Esophagus muscularis mucosa (tissue), 4 donors: ENCODE results near the gene IER2. TPM values are rescaled to one million over a fixed set of nuclear protein-coding genes. Genes with fewer than 3 reads are reported as not detected.
"Not testable (repeated sequence)": the region's sequence is repeated elsewhere in the genome, so short reads cannot be mapped to it uniquely, and the experiment has no call there.

Experiments
- DNase-seq: peaks from one replicate; pipeline ENCODE4 v3.0.0-alpha.2; 2017; ENCODE audit errors: extremely low spot score
- H3K27ac ChIP-seq, 4 donors: fragments of 200-600 bp; sonication (generic); replicated peaks in 1 of 4; 1 replicate in 3 of 4; 2 replicates in 1 of 4; pipeline ENCODE4 v1.5.1; 2016 to 2019; ENCODE audit warnings: mild to moderate bottlenecking in 1 of 4
- H3K27me3 ChIP-seq, 4 donors: fragments of 200-600 bp; sonication (generic); one replicate each; pipeline versions ENCODE4 v1.5.1 to v1.6.0; 2016 to 2019
- H3K36me3 ChIP-seq, 4 donors: fragments of 200-600 bp; sonication (generic); one replicate each; pipeline ENCODE4 v1.5.1; 2016 to 2019
- H3K4me1 ChIP-seq, 4 donors: fragments of 200-600 bp; sonication (generic); one replicate each; pipeline ENCODE4 v1.5.1; 2016 to 2019
- H3K4me3 ChIP-seq, 4 donors: fragments of 200-600 bp; sonication (generic); 1 replicate in 2 of 4; 2 replicates in 2 of 4; pipeline ENCODE4 v1.5.1; 2016 to 2019; ENCODE audit warnings: mild to moderate bottlenecking in 4 of 4, moderate library complexity in 1 of 4
- H3K9me3 ChIP-seq, 4 donors: fragments of 200-600 bp; sonication (generic); 1 replicate in 3 of 4; 2 replicates in 1 of 4; pipeline ENCODE4 v1.5.1; 2016 to 2019
- EP300 ChIP-seq: sonication (generic); formaldehyde crosslinking; IDR thresholded peaks from one replicate; pipeline ENCODE4 v1.6.1; 2017; ENCODE audit warnings: antibody characterized with exemption
- POLR2A ChIP-seq: fragments of 450-650 bp; IDR thresholded peaks from one replicate; pipeline ENCODE4 v1.6.1; 2017; ENCODE audit warnings: antibody characterized with exemption, moderate library complexity, mild to moderate bottlenecking, low read depth
- POLR2AphosphoS5 ChIP-seq, 2 donors: sonication (generic); formaldehyde crosslinking; IDR thresholded peaks; one replicate each; pipeline ENCODE4 v1.6.1; 2017; ENCODE audit warnings: antibody characterized with exemption in 2 of 2
- WGBS: methylation state at CpG from one replicate; pipeline ENCODE4 v1.1.5; 2018; 5-methylcytosine and 5-hydroxymethylcytosine counted together
- intact Hi-C: fragments of 100-400 bp; cut with DNase I; formaldehyde crosslinking; loops from one replicate; pipeline ENCODE4 v1.15.1; 2023
- total RNA-seq, 4 donors: library from RNA; depleted of rRNA; stranded (reverse); fragments of >200 nt; gene quantifications; one replicate each; pipeline versions ENCODE4 v1.1.0 to v1.2.1, GENCODE V29; 2016
- TF ChIP-seq, protein P1 (sequence below), 3 experiments: fragments of 200-600 bp in 2 of 3; fragments of 450-650 bp in 1 of 3; sonication (generic) in 2 of 3; IDR thresholded peaks; one replicate each; pipeline ENCODE4 v1.5.1; 2017 to 2019; ENCODE audit warnings: antibody characterized with exemption in 3 of 3, mild to moderate bottlenecking in 2 of 3, moderate library complexity in 1 of 3

IER2 gene
- total RNA-seq, 4 donors from 2014 or later, result 29.1 to 144 (median 62.3) TPM

DNA sequence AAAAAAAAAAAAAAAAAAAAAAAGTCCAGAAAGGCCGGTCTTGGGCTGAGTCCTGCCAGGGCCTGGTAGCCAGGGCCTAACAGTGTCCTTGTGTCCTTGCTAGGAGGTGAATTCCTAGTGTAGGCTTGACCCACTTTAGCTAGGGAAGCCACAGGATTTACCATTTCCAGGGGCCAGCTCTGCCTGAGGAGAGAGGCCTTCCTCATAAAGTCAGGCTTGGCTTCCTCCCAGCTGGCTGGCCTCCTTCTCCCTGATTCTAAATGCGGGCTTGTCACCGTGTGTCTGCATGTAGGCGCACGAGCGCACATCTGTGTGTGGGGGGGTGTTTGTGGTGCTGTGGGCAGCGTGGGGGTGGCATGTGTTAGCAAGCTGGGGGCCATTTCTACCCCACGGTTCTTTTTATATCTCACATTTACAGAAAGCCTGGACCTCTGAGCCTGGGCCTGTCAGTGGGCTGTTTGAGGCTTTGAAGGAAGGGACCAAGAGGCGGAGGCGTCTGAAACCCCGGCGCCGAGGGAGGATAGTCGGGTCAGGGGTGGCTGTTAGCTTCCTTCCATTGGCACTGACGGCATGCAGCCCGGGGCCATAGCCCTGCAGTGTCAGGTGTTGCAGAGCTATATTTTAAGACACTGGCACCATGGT lies 31.7 kb downstream of the IER2 start:
- Histone ChIP-seq H3K9me3 (no peaks in the 10 kb centered on the region), H3K27ac (peak overlapping the region; percentile 28 to 51 (median 36)), H3K36me3 (no peaks in the 10 kb centered on the region), H3K4me3 (no peak overlapping the region), H3K27me3 (no peaks in the 10 kb centered on the region), H3K4me1 (peaks cover 9 to 15% (median 14%) of the 10 kb centered on the region in 4 donors)
- intact Hi-C loops, result no loop called here
- DNase-seq, result no peak
- TF ChIP-seq POLR2AphosphoS5 (IDR thresholded peaks at IDR 0.05) (peak; percentile 8 to 50), EP300 (no peak)
- TF ChIP-seq, protein P1, sequence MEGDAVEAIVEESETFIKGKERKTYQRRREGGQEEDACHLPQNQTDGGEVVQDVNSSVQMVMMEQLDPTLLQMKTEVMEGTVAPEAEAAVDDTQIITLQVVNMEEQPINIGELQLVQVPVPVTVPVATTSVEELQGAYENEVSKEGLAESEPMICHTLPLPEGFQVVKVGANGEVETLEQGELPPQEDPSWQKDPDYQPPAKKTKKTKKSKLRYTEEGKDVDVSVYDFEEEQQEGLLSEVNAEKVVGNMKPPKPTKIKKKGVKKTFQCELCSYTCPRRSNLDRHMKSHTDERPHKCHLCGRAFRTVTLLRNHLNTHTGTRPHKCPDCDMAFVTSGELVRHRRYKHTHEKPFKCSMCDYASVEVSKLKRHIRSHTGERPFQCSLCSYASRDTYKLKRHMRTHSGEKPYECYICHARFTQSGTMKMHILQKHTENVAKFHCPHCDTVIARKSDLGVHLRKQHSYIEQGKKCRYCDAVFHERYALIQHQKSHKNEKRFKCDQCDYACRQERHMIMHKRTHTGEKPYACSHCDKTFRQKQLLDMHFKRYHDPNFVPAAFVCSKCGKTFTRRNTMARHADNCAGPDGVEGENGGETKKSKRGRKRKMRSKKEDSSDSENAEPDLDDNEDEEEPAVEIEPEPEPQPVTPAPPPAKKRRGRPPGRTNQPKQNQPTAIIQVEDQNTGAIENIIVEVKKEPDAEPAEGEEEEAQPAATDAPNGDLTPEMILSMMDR (IDR thresholded peaks at IDR 0.05), result no peak
- 4% methylated on average over 8 of the region's 16 CpGs for WGBS

DNA sequence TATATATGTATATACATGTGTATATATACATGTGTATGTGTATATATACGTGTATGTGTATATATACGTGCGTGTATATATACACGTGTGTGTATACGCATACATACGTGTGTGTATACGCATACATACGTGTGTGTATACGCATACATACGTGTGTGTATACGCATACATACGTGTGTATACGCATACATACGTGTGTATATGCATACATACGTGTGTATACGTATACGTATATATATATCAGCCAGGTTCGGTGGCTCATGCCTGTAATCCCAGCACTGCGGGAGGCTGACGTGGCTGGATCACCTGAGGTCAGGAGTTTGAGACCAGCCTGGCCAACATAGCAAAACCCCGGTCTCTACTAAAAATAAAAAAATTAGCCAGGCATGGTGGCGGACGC lies 34.7 kb downstream of the IER2 start:
- 87% methylated on average over 23 of the region's 23 CpGs for WGBS
- H3K4me1 ChIP-seq, result peaks cover 9 to 15% (median 14%) of the 10 kb centered on the region in 4 donors
- intact Hi-C loops, DNase-seq, H3K9me3 ChIP-seq, H3K27ac ChIP-seq, H3K36me3 ChIP-seq, H3K27me3 ChIP-seq, H3K4me3 ChIP-seq: not testable (repeated sequence)

DNA sequence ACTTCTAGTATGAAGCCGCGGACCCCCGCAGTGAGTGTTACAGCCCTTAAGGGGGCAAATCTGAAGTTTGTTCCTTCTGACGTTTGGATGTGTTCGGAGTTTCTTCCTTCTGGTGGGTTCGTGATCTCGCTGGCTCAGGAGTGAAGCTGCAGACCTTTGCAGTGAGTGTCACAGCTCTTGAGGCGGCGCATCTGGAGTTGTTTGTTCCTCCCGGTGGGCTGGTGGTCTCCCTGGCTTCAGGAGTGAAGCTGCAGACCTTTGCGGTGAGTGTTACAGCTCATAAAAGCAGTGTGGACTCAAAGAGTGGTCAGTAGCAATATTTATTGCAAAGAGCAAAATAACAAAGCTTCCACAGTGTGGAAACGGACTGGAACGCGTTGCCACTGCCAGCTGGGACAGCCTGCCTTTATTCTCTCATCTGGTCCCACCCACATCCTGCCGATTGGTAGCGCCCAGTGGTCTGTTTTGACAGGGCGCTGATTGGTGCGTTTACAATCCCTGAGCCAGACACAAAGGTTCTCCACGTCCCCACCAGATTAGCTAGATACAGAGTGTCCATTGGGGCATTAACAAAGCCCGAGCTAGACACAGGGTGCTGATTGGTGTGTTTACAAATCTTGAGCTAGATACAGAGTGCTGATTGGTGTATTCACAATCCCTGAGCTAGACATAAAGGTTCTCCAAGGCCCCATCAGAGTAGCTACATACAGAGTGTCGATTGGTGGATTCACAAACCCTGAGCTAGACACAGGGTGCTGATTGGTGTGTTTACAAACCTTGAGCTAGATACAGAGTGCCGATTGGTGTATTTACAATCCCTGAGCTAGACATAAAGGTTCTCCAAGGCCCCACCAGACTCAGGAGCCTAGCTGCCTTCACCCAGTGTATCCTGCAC lies 35.8 kb downstream of the IER2 start:
- H3K27ac ChIP-seq, H3K9me3 ChIP-seq, H3K27me3 ChIP-seq, H3K4me3 ChIP-seq, intact Hi-C loops, H3K36me3 ChIP-seq, DNase-seq: not testable (repeated sequence)
- WGBS, result 73% methylated on average over 22 of the region's 22 CpGs
- peaks cover 9 to 14% (median 13%) of the 10 kb centered on the region in 4 donors for H3K4me1 ChIP-seq

DNA sequence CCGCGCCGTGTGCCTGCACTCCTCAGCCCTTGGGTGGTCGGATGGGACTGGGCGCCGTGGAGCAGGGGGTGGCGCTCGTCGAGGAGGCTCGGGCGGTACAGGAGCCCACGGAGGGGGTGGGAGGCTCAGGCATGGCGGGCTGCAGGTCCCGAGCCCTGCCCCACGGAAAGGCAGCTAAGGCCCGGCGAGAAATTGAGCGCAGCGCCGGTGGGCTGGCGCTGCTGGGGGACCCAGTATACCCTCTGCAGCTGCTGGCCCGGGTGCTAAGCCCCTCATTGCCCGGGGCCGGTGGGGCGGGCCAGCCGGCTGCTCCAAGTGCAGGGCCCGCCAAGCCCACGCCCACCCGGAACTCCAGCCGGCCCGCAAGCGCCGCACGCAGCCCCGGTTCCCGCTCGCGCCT lies 36.5 kb downstream of the IER2 start:
- 95% methylated on average over 8 of the region's 38 CpGs for WGBS
- intact Hi-C loops, H3K4me3 ChIP-seq, DNase-seq, H3K9me3 ChIP-seq, H3K27me3 ChIP-seq, H3K36me3 ChIP-seq, H3K4me1 ChIP-seq, H3K27ac ChIP-seq: not testable (repeated sequence)

DNA sequence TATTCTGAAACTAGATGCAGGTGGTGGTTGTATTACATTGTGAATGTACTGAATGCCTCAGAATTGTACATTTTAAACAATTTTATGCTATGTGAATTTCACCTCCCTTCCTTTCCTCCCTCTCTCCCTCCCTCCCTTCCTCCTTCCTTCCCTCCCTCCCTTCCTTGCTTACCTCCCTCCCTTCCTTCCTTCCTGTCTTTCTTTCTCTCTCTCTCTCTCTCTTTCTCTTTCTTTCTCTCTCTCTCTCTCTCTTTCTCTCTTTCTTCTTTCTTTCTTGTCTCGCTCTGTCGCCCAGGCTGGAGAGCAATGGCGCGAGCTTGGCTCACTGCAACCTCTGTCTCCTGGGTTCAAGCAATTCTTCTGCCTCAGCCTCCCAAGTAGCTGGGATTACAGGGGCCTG lies 37.2 kb downstream of the IER2 start:
- Histone ChIP-seq H3K27me3 (no peaks in the 10 kb centered on the region), H3K36me3 (no peaks in the 10 kb centered on the region), H3K4me1 (no peaks in the 10 kb centered on the region), H3K4me3 (no peak overlapping the region), H3K27ac (no peak overlapping the region), H3K9me3 (no peaks in the 10 kb centered on the region)
- no peak for TF ChIP-seq EP300
- no peak for TF ChIP-seq POLR2AphosphoS5 (IDR thresholded peaks at IDR 0.05)
- TF ChIP-seq, protein P1 (IDR thresholded peaks at IDR 0.05), result no peak
- TF ChIP-seq POLR2A, result no peak
- no peak for DNase-seq
- intact Hi-C loops, result no loop called here
- WGBS, result 95% methylated on average over 4 of the region's 4 CpGs

DNA sequence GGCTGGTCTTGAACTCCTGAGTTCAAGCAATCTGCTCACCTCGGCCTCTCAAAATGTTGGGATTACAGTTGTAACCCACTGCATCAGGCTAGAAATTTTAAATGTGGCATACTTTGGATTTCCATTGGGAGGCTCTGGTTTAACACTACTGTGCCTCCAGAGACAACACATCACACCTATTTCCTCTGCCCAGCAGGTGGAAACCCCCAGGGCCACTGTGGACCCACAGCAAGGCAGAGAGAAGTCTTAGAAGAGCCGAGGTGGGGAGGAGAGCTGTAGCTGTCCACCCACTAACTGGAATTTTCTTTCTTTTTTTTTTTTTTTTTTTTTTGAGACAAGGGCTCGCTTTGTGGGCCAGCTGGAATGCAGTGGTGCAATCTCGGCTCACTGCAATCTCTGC lies 39.4 kb downstream of the IER2 start:
- H3K4me1 ChIP-seq, result peaks cover 0 to 3% (median 0%) of the 10 kb centered on the region in 4 donors
- H3K9me3 ChIP-seq, result no peaks in the 10 kb centered on the region
- TF ChIP-seq, protein P1 (IDR thresholded peaks at IDR 0.05), result no peak
- TF ChIP-seq POLR2AphosphoS5 (IDR thresholded peaks at IDR 0.05) (no peak), EP300 (no peak), POLR2A (no peak)
- no peaks in the 10 kb centered on the region for H3K27me3 ChIP-seq
- H3K27ac ChIP-seq, result no peak overlapping the region
- DNase-seq, result no peak
- WGBS, result 87% methylated on average over 4 of the region's 4 CpGs
- H3K36me3 ChIP-seq, result no peaks in the 10 kb centered on the region
- intact Hi-C loops, result no loop called here
- no peak overlapping the region for H3K4me3 ChIP-seq
